Epithelial cell of esophagus (primary cell): ENCODE data around the gene GRM5.

Experiments
- DNase-seq: peaks from one replicate; pipeline ENCODE4 v3.0.0; 2010; ENCODE audit warnings: low read depth
- H3K4me3 ChIP-seq: 2 replicates; pipeline ENCODE4 v1.5.1; 2011; ENCODE audit warnings: mild to moderate bottlenecking, low read length, control low read depth
- CTCF ChIP-seq: IDR thresholded peaks from 2 replicates; pipeline ENCODE4 v1.5.1; 2011; ENCODE audit warnings: low read depth, mild to moderate bottlenecking, low read length, control low read depth, inconsistent platforms; ENCODE audit not compliant: insufficient read depth; ENCODE audit errors: missing control alignments

The GRM5 gene

GRCh38 chr11:88579466-88579865 is 486.3 kb downstream of the GRM5 start:
- no peak overlapping the region for H3K4me3 ChIP-seq
- no peak for TF ChIP-seq CTCF
- DNase-seq, result peak; percentile 19

- TF ChIP-seq CTCF, result no peak
- no peak overlapping the region for H3K4me3 ChIP-seq
These were observed 489.0 kb downstream of the GRM5 start for GRCh38 chr11:88576741-88577140.

DNA sequence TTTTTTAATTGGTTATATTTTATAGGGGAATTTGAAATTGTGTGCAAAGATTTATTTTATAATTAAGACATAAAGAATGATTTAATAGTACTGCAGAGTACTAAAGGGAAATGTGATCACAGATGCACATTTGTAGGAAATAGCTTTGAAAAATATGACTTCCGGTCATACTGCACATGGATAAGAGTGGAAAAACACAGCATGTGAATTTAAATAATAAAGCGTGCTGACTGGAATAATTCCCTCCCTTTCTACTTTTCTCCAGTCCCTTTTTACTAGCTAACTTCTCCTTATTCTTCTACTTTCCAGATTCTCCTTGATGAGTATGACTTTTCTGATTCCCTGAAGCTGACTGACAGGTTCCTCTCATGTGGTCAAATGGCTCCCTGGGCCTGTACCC is 489.9 kb downstream of the GRM5 start:
- TF ChIP-seq CTCF, result no peak
- peak; percentile 47 for DNase-seq
- H3K4me3 ChIP-seq, result no peak overlapping the region

More at GRCh38 chr11:88576741-88577140, 489.0 kb downstream of the GRM5 start:
- DNase-seq, result no peak

- DNase-seq, result peak; percentile 17
- no peak for TF ChIP-seq CTCF
- no peak overlapping the region for H3K4me3 ChIP-seq
These were observed 496.4 kb downstream of the GRM5 start for GRCh38 chr11:88569342-88569741.

DNA sequence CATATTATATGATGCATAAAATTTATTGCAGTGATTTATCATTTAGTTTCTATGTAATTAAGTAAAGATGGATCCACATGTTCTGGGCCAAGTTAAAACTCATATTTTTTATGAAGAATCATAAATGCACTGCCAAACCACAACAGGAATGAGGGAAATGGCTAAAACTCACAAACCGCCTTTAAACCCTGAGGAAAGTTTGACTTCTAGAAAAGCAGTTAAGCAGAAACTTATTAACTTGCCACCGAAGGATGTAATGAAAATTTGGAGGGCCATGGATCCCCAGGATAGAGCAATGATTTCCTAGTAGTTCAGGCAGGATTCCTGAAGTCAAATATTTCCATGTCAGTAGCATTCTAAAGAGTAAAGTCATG is 510.0 kb downstream of the GRM5 start:
- no peak for DNase-seq
- no peak overlapping the region for H3K4me3 ChIP-seq
- no peak for TF ChIP-seq CTCF

DNA sequence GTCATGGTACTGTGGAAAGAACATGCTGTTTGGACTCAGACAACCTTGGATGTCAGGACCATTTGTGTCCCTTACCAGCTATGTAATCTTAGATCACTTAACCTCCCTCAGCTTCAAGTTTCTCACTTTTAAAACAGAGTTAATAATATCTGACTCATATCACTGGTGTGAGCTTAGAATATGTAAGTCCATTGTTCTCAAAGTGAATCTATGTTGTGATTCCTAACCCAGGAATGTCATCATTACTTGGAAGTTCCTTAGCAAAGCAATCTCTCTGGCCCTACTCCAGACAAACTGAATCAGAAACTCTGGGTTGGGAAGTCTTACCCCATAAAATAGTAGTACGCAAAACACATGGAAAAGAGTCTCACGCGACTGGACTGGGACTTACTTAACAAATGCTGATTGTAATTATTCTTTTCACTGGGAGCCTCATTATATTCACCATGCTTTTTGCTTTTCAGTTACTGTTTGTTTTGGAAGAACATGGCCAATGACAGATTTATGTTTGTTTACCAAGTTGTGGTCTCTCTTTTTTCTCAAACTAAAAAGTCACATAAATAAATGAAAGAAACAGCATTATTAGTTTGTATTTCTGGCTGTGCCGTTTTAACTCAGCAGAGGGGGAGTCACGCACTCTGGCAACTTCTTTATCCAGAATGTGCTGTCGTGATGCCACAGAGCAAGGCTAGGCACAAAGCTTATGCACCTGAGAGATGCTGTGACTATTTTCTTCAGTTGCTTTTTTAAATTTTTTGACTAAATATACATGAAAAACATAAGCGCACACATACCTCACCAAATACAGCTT is 510.6 kb downstream of the GRM5 start:
- no peak for TF ChIP-seq CTCF
- no peak overlapping the region for H3K4me3 ChIP-seq
- peak; percentile 99 for DNase-seq

GRCh38 chr11:88553204-88553603 is 512.6 kb downstream of the GRM5 start:
- H3K4me3 ChIP-seq, result no peak overlapping the region
- no peak for TF ChIP-seq CTCF
- no peak for DNase-seq
